Measurements from ENCODE around the gene RAB1A. TPM values are rescaled to one million over a fixed set of nuclear protein-coding genes. Genes with fewer than 3 reads are reported as not detected.
"Not testable (repeated sequence)": the region's sequence is repeated elsewhere in the genome, so short reads cannot be mapped to it uniquely, and the experiment has no call there.

Gene RAB1A
- total RNA-seq, 1 donor from 2014 or later = 79.9 TPM

DNA sequence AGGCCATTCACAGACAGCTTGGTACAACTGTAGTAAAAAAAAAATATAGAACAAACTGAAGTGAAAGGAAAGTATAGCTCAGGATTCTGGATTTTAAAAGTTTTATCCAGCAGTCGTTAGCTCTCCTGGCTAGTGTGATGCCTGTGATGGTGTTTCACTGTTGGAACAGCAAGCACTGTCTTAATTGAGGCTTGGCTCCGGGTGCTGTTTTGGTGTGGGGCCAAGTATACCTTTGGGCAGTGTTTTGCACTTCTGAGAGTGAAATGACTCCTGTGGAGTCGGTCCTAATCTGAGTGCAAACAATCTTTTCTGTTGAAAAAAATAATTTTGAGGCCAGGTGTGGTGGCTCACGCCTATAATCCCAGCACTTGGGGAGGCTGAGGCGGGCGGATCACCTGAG lies 28.7 kb upstream of the RAB1A start:
- no peaks in the 10 kb centered on the region for H3K36me3 Mint-ChIP-seq (ENCODE audit: low read depth)
- H3K27ac Mint-ChIP-seq = no peak overlapping the region
- no peaks in the 10 kb centered on the region for H3K9me3 Mint-ChIP-seq
- no peak for DNase-seq
- H3K4me3 Mint-ChIP-seq = no peak overlapping the region
- H3K27me3 Mint-ChIP-seq = no peaks in the 10 kb centered on the region
- H3K4me1 Mint-ChIP-seq = peaks cover 12% of the 10 kb centered on the region
- intact Hi-C loops (cut with micrococcal nuclease) = no loop called here

GRCh38 chr2:65157856-65158255 lies 27.9 kb upstream of the RAB1A start:
- H3K4me1 Mint-ChIP-seq; H3K4me3 Mint-ChIP-seq; H3K27me3 Mint-ChIP-seq; H3K9me3 Mint-ChIP-seq; H3K36me3 Mint-ChIP-seq (ENCODE audit: low read depth); DNase-seq; intact Hi-C loops (cut with micrococcal nuclease); H3K27ac Mint-ChIP-seq: not testable (repeated sequence)

DNA sequence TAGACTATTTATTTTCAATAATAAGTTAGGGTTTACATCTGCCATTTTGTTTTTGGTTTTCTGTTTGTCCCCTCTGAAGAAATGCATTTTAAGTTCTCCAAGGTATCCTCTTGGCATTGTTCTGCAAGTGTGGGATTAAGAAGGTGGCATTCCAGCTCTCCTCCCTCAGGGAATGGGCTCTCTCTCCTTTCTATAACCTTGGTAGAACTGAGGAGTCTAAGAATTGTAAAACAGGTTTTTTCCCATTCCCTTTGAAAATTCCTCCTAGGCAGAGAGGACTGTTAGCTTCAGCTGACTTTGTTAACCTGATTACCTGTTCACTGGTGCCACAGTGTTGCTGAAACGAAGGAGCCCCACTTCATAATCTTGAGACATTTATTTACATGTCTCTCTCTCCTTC lies 26.1 kb upstream of the RAB1A start:
- H3K9me3 Mint-ChIP-seq = no peaks in the 10 kb centered on the region
- intact Hi-C loops (cut with micrococcal nuclease) = no loop called here

DNA sequence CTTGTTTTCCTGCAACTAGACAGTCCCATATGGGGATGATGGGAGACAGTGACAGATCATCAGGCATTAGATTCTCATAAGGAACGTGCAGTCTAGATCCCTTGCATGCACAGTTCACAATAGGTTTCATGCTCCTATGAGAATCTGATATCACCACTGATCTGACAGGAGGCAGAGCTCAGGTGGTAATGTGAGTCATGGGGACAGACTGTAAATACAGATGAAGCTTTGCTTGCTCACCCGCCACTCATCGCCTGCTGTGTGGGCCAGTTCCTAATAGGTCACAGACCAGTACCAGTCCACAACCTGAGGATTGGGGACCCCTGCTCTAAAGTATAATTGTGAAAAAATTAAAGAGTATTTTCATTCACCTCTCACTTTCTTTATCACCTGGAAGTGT lies 23.6 kb upstream of the RAB1A start:
- H3K9me3 Mint-ChIP-seq = no peaks in the 10 kb centered on the region
- no peaks in the 10 kb centered on the region for H3K4me1 Mint-ChIP-seq
- H3K27ac Mint-ChIP-seq = no peak overlapping the region
- no peak for DNase-seq
- intact Hi-C loops (cut with micrococcal nuclease) = no loop called here
- H3K4me3 Mint-ChIP-seq = no peak overlapping the region
- no peaks in the 10 kb centered on the region for H3K36me3 Mint-ChIP-seq (ENCODE audit: low read depth)
- H3K27me3 Mint-ChIP-seq = no peaks in the 10 kb centered on the region

More for the DNA sequence above, 26.1 kb upstream of the RAB1A start:
- no peak for DNase-seq
- H3K4me3 Mint-ChIP-seq = no peak overlapping the region
- H3K27me3 Mint-ChIP-seq = no peaks in the 10 kb centered on the region
- no peaks in the 10 kb centered on the region for H3K36me3 Mint-ChIP-seq (ENCODE audit: low read depth)
- no peak overlapping the region for H3K27ac Mint-ChIP-seq
- H3K4me1 Mint-ChIP-seq = peaks cover 9% of the 10 kb centered on the region

GRCh38 chr2:65146078-65146477 lies 16.2 kb upstream of the RAB1A start:
- Mint-ChIP-seq H3K27ac (no peak overlapping the region), H3K9me3 (no peaks in the 10 kb centered on the region), H3K4me3 (no peak overlapping the region), H3K36me3 (ENCODE audit: low read depth) (no peaks in the 10 kb centered on the region), H3K27me3 (peaks cover 28% of the 10 kb centered on the region), H3K4me1 (peaks cover 2% of the 10 kb centered on the region)
- DNase-seq = no peak
- intact Hi-C loops (cut with micrococcal nuclease) = no loop called here

GRCh38 chr2:65144571-65144970 lies 14.7 kb upstream of the RAB1A start:
- H3K27ac Mint-ChIP-seq = no peak overlapping the region
- H3K9me3 Mint-ChIP-seq = no peaks in the 10 kb centered on the region
- H3K36me3 Mint-ChIP-seq (ENCODE audit: low read depth) = no peaks in the 10 kb centered on the region
- peaks cover 2% of the 10 kb centered on the region for H3K4me1 Mint-ChIP-seq
- no peak overlapping the region for H3K4me3 Mint-ChIP-seq
- H3K27me3 Mint-ChIP-seq = peaks cover 30% of the 10 kb centered on the region
- DNase-seq = no peak
- intact Hi-C loops (cut with micrococcal nuclease) = no loop called here

- Mint-ChIP-seq H3K9me3 (no peaks in the 10 kb centered on the region), H3K27me3 (peaks cover 28% of the 10 kb centered on the region), H3K36me3 (ENCODE audit: low read depth) (no peaks in the 10 kb centered on the region), H3K27ac (no peak overlapping the region), H3K4me3 (no peak overlapping the region), H3K4me1 (peaks cover 2% of the 10 kb centered on the region)
- DNase-seq = no peak
- intact Hi-C loops (cut with micrococcal nuclease) = no loop called here
Observed at GRCh38 chr2:65142515-65142914, 12.6 kb upstream of the RAB1A start.

DNA sequence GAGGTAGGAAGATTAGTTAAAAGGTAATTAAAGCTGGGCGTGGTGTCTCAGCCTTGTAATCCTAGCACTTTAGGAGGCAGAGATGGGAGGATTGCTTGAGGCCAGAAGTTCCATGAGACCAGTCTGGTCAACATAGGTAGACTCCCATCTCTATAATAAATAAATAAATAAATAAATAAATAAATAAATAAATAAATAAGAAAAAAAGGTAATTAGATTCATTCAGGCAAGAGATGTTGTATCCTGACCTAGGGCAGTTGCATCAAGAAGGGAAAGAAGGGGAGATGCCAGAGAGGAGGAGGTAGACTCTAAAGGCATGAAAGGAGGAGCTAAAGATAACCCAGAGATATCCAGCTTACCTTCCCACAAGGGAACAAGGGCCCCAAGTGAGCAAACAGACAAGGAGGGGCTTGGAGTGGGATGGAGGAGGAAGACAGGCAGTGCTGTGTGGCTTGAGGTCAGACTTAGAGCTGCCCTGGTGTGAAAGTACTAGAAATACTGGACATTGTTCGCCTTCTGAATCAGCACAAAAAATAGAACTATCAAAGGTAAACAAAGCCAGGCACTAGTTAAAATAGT lies 7.4 kb upstream of the RAB1A start:
- intact Hi-C loops (cut with micrococcal nuclease) = no loop called here
- H3K4me3 Mint-ChIP-seq = no peak overlapping the region
- H3K36me3 Mint-ChIP-seq (ENCODE audit: low read depth) = no peaks in the 10 kb centered on the region
- DNase-seq = no peak
- H3K4me1 Mint-ChIP-seq = peaks cover 1% of the 10 kb centered on the region
- H3K27me3 Mint-ChIP-seq = peaks cover 12% of the 10 kb centered on the region
- no peak overlapping the region for H3K27ac Mint-ChIP-seq
- H3K9me3 Mint-ChIP-seq = no peaks in the 10 kb centered on the region

DNA sequence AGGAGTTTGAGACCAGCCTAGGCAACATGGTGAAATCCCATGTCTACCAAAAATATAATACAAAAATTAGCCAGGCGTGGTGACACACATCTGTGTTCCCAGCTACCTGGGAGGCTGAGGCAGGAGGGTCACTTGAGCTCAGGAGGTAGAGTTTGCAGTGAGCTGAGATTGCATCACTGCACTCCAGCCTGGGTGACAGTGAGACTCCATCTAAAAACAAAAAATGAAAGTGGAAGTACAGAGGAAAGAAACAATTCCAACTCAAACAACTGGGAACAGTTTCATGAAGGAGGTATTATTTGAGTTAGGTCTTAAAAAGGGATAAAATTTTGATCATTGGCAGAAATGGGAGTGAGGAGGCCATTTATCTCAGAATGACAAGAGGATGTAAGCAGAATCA lies 6.3 kb upstream of the RAB1A start:
- Mint-ChIP-seq H3K36me3 (ENCODE audit: low read depth) (no peaks in the 10 kb centered on the region), H3K27ac (no peak overlapping the region), H3K4me1 (peaks cover 3% of the 10 kb centered on the region), H3K27me3 (peaks cover 10% of the 10 kb centered on the region), H3K4me3 (no peak overlapping the region), H3K9me3 (no peaks in the 10 kb centered on the region)
- intact Hi-C loops (cut with micrococcal nuclease) = no loop called here
- DNase-seq = no peak

GRCh38 chr2:65134158-65134557 lies 4.3 kb upstream of the RAB1A start:
- Mint-ChIP-seq H3K4me3 (no peak overlapping the region), H3K36me3 (ENCODE audit: low read depth) (peaks cover 2% of the 10 kb centered on the region), H3K27me3 (peaks cover 8% of the 10 kb centered on the region), H3K4me1 (peaks cover 7% of the 10 kb centered on the region), H3K27ac (no peak overlapping the region), H3K9me3 (no peaks in the 10 kb centered on the region)
- intact Hi-C loops (cut with micrococcal nuclease) = loop anchor here (5.0 kb wide), 2 partner anchors 47 to 298 kb away; partner anchors contain the start of gene SPRED2
- no peak for DNase-seq

DNA sequence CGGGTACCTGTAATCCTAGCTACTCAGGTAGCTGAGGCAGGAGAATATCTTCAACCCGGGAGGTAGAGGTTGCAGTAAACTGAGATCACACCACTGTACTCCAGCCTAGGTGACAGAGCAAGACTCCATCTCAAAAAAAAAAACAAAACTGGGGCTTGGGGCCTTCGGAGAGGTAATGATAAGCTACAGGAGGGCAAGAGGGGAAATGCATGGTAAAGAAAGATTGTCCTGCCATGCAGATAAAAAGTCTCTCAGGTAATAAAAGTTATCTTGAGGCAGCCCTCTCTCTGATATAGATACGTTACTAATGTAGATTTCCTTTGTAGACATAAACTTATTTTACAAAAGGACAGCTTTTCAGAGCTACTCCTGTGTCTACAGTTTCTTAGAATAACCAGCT lies 3.7 kb upstream of the RAB1A start:
- no peak for DNase-seq
- peaks cover 2% of the 10 kb centered on the region for H3K36me3 Mint-ChIP-seq (ENCODE audit: low read depth)
- intact Hi-C loops (cut with micrococcal nuclease) = loop anchor here (5.0 kb wide), 2 partner anchors 46 to 299 kb away; partner anchors contain the start of gene SPRED2
- no peak overlapping the region for H3K4me3 Mint-ChIP-seq
- peaks cover 11% of the 10 kb centered on the region for H3K4me1 Mint-ChIP-seq
- H3K27ac Mint-ChIP-seq = no peak overlapping the region
- no peaks in the 10 kb centered on the region for H3K9me3 Mint-ChIP-seq
- peaks cover 8% of the 10 kb centered on the region for H3K27me3 Mint-ChIP-seq

- not testable (repeated sequence) for H3K4me3 Mint-ChIP-seq; H3K9me3 Mint-ChIP-seq; DNase-seq; H3K36me3 Mint-ChIP-seq (ENCODE audit: low read depth); H3K27me3 Mint-ChIP-seq; H3K27ac Mint-ChIP-seq
- H3K4me1 Mint-ChIP-seq = peaks cover 15% of the 10 kb centered on the region
- intact Hi-C loops (cut with micrococcal nuclease) = loop anchor here (5.0 kb wide), 2 partner anchors 46 to 299 kb away; partner anchors contain the start of gene SPRED2
Observed at GRCh38 chr2:65132930-65133329, 3.0 kb upstream of the RAB1A start.

DNA sequence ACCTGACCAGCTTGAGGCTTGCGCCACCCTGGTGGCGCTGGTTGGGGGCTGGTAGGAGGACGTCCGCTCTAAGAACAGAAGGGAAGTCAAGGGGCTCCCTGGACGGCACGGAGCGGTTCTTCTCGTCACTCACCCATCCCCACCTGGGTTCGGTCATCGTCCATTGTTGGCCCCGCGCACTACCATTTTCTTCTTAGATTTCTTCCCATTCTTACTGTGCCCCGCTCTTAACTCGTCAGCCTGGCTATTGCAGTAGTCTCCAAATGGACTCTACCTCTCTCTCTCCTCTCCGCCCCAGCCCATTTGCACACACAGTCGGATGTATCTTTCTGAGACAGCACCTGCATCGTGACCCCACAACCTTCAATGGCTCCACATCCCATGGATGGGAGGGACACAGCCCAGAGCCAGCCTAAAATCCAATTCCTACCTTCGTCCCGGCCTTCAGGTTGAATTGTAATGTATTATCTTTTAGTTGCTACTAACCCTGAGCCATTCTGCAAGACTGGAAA lies 814 bp upstream of the RAB1A start:
- peaks cover 7% of the 10 kb centered on the region for H3K36me3 Mint-ChIP-seq (ENCODE audit: low read depth)
- peak overlapping the region; percentile 95 for H3K4me3 Mint-ChIP-seq
- H3K4me1 Mint-ChIP-seq = peaks cover 24% of the 10 kb centered on the region
- peaks cover 3% of the 10 kb centered on the region for H3K27me3 Mint-ChIP-seq
- no peak for DNase-seq
- H3K27ac Mint-ChIP-seq = peak overlapping the region; percentile 98
- no peaks in the 10 kb centered on the region for H3K9me3 Mint-ChIP-seq
- intact Hi-C loops (cut with micrococcal nuclease) = loop anchor here (1.0 to 5.0 kb wide), 9 partner anchors 43 to 1542 kb away; partner anchors contain the start of genes ACTR2, AFTPH, CEP68 and MDH1

GRCh38 chr2:65129286-65129825 lies 550 bp downstream of the RAB1A start:
- Mint-ChIP-seq H3K36me3 (ENCODE audit: low read depth) (peaks cover 10% of the 10 kb centered on the region), H3K4me1 (peaks cover 30% of the 10 kb centered on the region), H3K9me3 (no peaks in the 10 kb centered on the region), H3K27me3 (peaks cover 3% of the 10 kb centered on the region), H3K27ac (peak overlapping the region; percentile 98), H3K4me3 (peak overlapping the region; percentile 95)
- DNase-seq = no peak
- intact Hi-C loops (cut with micrococcal nuclease) = no loop called here
